HG03139 (cell line): ENCODE measurements around the gene ARHGEF7.

Experiments used
- ATAC-seq: cut with Tn5 transposase; IDR thresholded peaks from one replicate; pipeline ENCODE4 v1.9.1; 2021; ENCODE audit not compliant: unreplicated experiment

ARHGEF7 gene

GRCh38 chr13:111132948-111133347 is 17.8 kb downstream of the ARHGEF7 start:
- no peak for ATAC-seq

DNA sequence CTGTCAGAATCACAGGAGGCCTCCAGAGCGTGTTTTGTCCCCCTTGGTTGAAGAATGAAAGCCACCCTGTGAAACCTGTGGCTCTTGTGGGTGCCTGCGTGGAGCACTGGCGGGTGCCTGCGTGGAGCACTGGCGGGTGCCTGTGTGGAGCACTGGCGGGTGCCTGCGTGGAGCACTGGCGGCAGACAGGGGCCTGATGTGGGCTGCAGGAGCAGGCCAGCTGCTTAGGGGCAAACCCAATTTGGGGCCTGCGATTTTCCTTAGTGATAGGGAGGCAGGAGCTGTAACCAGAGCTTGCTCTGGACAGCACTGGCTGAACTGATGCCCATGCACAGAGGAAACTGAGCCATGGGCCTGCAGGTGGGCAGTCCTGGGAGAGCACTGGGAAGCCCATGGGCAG is 24.3 kb downstream of the ARHGEF7 start:
- no peak for ATAC-seq

- ATAC-seq, result no peak
These were observed 24.9 kb downstream of the ARHGEF7 start for GRCh38 chr13:111139873-111140561.

GRCh38 chr13:111140562-111141105 is 25.5 kb downstream of the ARHGEF7 start:
- no peak for ATAC-seq

DNA sequence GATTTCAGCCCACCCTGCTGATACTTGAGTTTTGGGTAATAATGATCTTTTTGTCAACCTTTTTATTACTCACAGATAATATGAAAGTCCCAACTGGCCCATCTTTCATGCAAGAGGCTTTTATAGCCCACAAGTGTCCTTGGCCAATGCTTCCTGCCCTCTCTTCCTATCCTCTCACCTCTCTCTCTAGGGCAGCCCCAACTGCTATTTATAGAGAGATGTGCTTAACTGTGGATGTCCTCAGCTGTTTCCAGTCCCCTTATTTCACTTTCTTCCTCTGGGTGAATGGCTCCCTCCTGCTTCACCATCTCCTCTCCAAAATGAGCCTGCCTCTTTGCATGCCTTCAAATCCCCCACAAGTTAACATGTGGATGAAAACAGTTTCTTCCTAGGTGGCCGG is 27.4 kb downstream of the ARHGEF7 start:
- ATAC-seq, result no peak

GRCh38 chr13:111143865-111144540 is 28.9 kb downstream of the ARHGEF7 start:
- ATAC-seq, result no peak

- ATAC-seq, result no peak
These were observed 30.0 kb downstream of the ARHGEF7 start for GRCh38 chr13:111145071-111145470.

DNA sequence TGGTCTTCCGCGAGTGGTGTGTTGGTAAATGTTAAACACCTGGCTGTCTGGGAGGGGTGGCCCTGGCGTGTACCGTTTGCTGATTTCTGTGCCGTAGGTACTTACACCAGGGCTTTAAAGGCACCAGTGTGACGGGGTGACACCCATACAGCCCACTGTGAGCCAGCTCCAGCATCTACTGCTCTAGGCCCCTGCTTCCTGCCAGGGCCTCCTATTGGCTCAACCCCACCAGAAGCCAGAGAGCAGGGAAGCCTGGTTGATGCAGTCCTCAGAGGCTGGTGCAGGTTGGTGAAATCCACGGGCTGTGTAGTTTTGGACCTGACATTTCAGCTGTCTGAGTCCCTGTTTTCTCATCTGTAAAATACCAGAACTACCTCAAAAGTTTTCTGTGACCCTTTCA is 30.4 kb downstream of the ARHGEF7 start:
- ATAC-seq, result no peak

DNA sequence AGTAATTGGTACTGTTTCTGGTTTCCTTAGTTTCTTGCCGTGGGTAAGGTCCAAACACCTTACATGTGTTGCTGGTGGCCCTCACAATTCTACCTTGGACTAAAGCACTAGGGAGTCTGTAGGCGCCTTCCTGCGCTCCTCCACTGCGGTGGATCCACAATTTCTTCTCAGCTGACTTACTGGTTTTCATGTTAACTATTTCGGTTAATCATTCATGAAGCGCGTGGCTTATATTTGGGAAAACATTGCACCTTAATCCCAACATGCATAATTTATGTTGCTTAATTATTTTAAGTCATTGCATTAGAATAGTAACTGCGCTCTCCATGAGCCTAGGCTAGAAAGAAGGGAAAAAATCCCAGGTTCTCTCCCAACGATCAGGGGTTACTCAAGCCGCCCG is 37.7 kb downstream of the ARHGEF7 start:
- no peak for ATAC-seq

GRCh38 chr13:111153279-111153976 is 38.3 kb downstream of the ARHGEF7 start:
- peak; percentile 84 for ATAC-seq

DNA sequence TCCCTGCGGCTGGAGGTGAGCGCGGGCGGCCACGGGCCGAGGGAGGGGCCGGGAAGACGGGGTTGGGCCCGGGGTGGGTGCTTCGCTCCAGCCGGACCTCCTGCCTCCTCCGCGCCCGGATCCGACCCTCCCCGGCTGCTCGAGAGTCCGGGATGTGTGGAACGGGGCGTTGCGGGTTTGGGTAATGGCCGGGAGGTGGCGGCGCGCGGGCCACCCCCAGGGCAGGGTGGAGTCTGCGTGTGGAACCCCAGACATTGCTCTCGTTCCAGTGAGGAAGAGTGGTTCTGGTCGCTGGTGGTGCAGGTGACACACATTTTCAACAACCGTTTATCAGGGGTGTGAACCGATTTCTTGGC is 38.8 kb downstream of the ARHGEF7 start:
- ATAC-seq, result peak; percentile 35

GRCh38 chr13:111156421-111156820 is 41.3 kb downstream of the ARHGEF7 start:
- no peak for ATAC-seq

GRCh38 chr13:111158136-111158805 is 43.2 kb downstream of the ARHGEF7 start:
- ATAC-seq, result no peak

- ATAC-seq, result no peak
These were observed 44.5 kb downstream of the ARHGEF7 start for GRCh38 chr13:111159362-111160320.

- no peak for ATAC-seq
These were observed 45.5 kb downstream of the ARHGEF7 start for GRCh38 chr13:111160648-111161047.

- ATAC-seq, result peak; percentile 42
These were observed 46.8 kb downstream of the ARHGEF7 start for GRCh38 chr13:111161601-111162600.

DNA sequence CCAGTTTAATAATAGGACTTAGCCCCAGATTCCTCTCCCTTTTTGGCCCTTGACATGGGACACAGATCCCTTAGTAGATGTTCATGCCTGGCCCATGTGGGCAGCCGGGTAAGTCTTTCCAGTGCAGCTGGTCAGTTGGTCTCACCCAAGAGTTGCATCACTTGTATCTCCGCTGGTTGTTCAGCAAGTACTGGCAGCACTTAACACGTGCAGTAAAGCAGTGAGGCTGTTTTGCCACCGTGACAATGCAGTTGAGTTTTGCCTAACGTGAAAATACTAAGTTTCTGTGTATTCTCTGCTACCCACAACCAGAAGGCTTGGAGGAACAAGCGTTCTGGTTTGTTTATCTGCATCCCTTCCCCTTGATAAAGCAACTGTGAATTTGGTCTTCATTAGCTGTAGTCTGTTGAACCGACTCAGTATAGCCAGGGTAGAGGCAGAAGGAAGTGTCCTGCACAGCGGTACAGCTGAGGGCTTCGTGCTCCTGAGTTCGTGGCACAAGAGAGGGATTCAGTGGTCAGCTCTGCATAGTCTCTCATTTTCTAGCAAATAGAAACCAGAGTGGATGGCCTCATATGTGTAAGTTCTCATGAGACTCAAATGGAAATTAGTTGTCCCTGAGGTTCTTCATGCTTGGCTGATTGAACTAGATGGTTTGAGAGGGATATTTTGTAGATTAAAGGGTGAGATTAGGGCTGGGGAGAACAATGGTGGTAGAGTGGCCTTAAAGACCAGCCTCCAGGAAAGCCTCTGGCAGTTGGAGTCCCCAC is 50.3 kb downstream of the ARHGEF7 start:
- ATAC-seq, result no peak
